K562 (cell line): ENCODE data around the gene FN3KRP. TPM values are rescaled to one million over a fixed set of nuclear protein-coding genes. Genes with fewer than 3 reads are reported as not detected.

Experiments used
- ATAC-seq: fragments of 200-7000 bp; cut with Tn5 transposase; 3 replicates; pipeline ENCODE4 v1.9.1; 2020; ENCODE audit warnings: moderate library complexity
- BruUV-seq: library from RNA; stranded (reverse); fragments of 400-500 nt; replicated peaks from 2 replicates; lab custom pipeline; 2021; lab: Mats Ljungman, UMichigan
- CTCF ChIA-PET: fragments of 300-600 bp; formaldehyde crosslinking; extraction: SDS; loops from one replicate; lab custom pipeline; 2021; ENCODE audit warnings: low intra/inter-chr PET ratio; lab: Yijun Ruan, JAX
- POLR2A ChIA-PET: fragments of 300-600, 350-650 bp; sonication (Branson Sonifier 250); formaldehyde crosslinking; extraction: SDS; loops from one replicate; lab custom pipeline; 2021; ENCODE audit warnings: antibody characterized with exemption, inconsistent platforms; lab: Yijun Ruan, JAX
- DNase-seq, 4 experiments: peaks; one replicate each; pipeline versions ENCODE4 v3.0.0 to v3.0.0-alpha.2; 2011 to 2018; ENCODE audit warnings: low spot score in 3 of 4, mixed read lengths in 3 of 4; ENCODE audit errors: extremely low read depth in 1 of 4
- FAIRE-seq: peaks from 2 replicates; lab custom pipeline; 2011; peaks lifted over from hg19 to GRCh38; lab: Jason Lieb, UNC
- H2AFZ ChIP-seq: 2 replicates; pipeline ENCODE4 v1.6.0; 2011; ENCODE audit warnings: low read depth, low read length, control low read depth, inconsistent platforms
- H3K27ac ChIP-seq: fragments of 200-600 bp; 3 replicates; pipeline ENCODE4 v1.8.0; 2011; ENCODE audit warnings: low read depth, mild to moderate bottlenecking, control low read depth, inconsistent platforms, low read length, moderate library complexity, mixed read lengths; ENCODE audit errors: extremely low read depth
- H3K27me3 ChIP-seq, 2 experiments: fragments of 300-600 bp in 1 of 2; 2 replicates in 1 of 2; 3 replicates in 1 of 2; pipeline versions ENCODE4 v1.6.0 to v1.8.0; 2011; ENCODE audit warnings: inconsistent platforms in 2 of 2, low read length in 2 of 2, mild to moderate bottlenecking in 1 of 2, mixed read lengths in 1 of 2, moderate library complexity in 1 of 2; ENCODE audit not compliant: control insufficient read depth in 2 of 2, insufficient read depth in 2 of 2
- H3K36me3 ChIP-seq: fragments of 300-600 bp; 3 replicates; pipeline ENCODE4 v1.8.0; 2011; ENCODE audit warnings: mild to moderate bottlenecking, low read length, inconsistent platforms; ENCODE audit not compliant: control insufficient read depth, insufficient read depth
- H3K4me1 ChIP-seq, 2 experiments: fragments of 200-600 bp in 1 of 2; replicated peaks in 1 of 2; 2 replicates in 1 of 2; 3 replicates in 1 of 2; pipeline versions ENCODE4 v1.5.1 to v1.8.0; 2011; ENCODE audit warnings: inconsistent platforms in 2 of 2, low read length in 2 of 2, mild to moderate bottlenecking in 1 of 2, mixed read lengths in 1 of 2, moderate library complexity in 1 of 2; ENCODE audit not compliant: control insufficient read depth in 2 of 2, insufficient read depth in 2 of 2
- H3K4me2 ChIP-seq: 2 replicates; pipeline ENCODE4 v1.6.1; 2011; ENCODE audit warnings: low read length, control low read depth, inconsistent platforms, mixed read lengths; ENCODE audit not compliant: insufficient read depth
- H3K4me3 ChIP-seq: fragments of 200-600 bp; sonication (generic), shearing (Covaris generic); 2 replicates; pipeline ENCODE4 v1.5.1; 2016; ENCODE audit warnings: control low read depth, inconsistent platforms
- H3K79me2 ChIP-seq: fragments of 200-600 bp; 3 replicates; pipeline ENCODE4 v1.8.0; 2011; ENCODE audit warnings: low read length, inconsistent platforms; ENCODE audit not compliant: control insufficient read depth, insufficient read depth
- H3K9ac ChIP-seq, 2 experiments: 2 replicates each; pipeline versions ENCODE4 v1.6.0 to v1.6.1; 2011; ENCODE audit warnings: low read depth in 2 of 2, low read length in 2 of 2, control low read depth in 1 of 2, inconsistent platforms in 1 of 2, mild to moderate bottlenecking in 1 of 2, mixed read lengths in 1 of 2; ENCODE audit not compliant: insufficient read depth in 1 of 2
- H3K9me1 ChIP-seq: one replicate; pipeline ENCODE4 v1.6.0; 2011; ENCODE audit warnings: inconsistent platforms, mild to moderate bottlenecking, low read length, moderate library complexity; ENCODE audit not compliant: control insufficient read depth, insufficient read depth
- H3K9me3 ChIP-seq: replicated peaks from 2 replicates; pipeline ENCODE4 v1.5.1; 2011; ENCODE audit warnings: low read depth, low read length, inconsistent platforms; ENCODE audit not compliant: control insufficient read depth, insufficient read depth
- H4K20me1 ChIP-seq: replicated peaks from 2 replicates; pipeline ENCODE4 v1.6.1; 2011; ENCODE audit warnings: low read length, inconsistent platforms, mixed read lengths; ENCODE audit not compliant: control insufficient read depth, insufficient read depth
- C11orf30 ChIP-seq: fragments of 450-650 bp; IDR thresholded peaks from 2 replicates; pipeline ENCODE4 v1.6.1; 2016; ENCODE audit warnings: low read depth, mild to moderate bottlenecking
- CEBPG ChIP-seq, 3 experiments: fragments of 200-800 bp in 1 of 3; sonication (Bioruptor generic) in 1 of 3; sonication (generic) in 1 of 3; formaldehyde crosslinking in 1 of 3; IDR thresholded peaks in 2 of 3; conservative IDR thresholded peaks in 1 of 3; 2 replicates each; pipeline versions ENCODE4 v1.6.1 to v1.8.0; 2016 to 2022; ENCODE audit warnings: missing compliant biosample characterization in 2 of 3, missing genetic modification characterization in 2 of 3, mild to moderate bottlenecking in 1 of 3, missing genetic modification reagents in 1 of 3
- DPF2 ChIP-seq: fragments of 450-650 bp; IDR thresholded peaks from 2 replicates; pipeline ENCODE4 v1.6.1; 2016
- JUNB ChIP-seq: fragments of 450-650 bp; formaldehyde crosslinking; conservative IDR thresholded peaks from 2 replicates; pipeline ENCODE4 v1.4.0; 2020; ENCODE audit warnings: mild to moderate bottlenecking
- ZBTB34 ChIP-seq: fragments of 250-450 bp; sonication (Bioruptor Pico); IDR thresholded peaks from 2 replicates; pipeline ENCODE4 v1.8.0; 2021; ENCODE audit warnings: mild to moderate bottlenecking, moderate library complexity
- ZNF398 ChIP-seq: fragments of 250-450 bp; sonication (Bioruptor Pico); IDR thresholded peaks from 2 replicates; pipeline ENCODE4 v1.8.0; 2021; ENCODE audit warnings: moderate library complexity, mild to moderate bottlenecking, inconsistent platforms
- ZNF586 ChIP-seq: fragments of 450-650 bp; formaldehyde crosslinking; conservative IDR thresholded peaks from 2 replicates; pipeline ENCODE4 v1.4.0; 2020; ENCODE audit warnings: mild to moderate bottlenecking, moderate library complexity
- WGBS: fragments of 100-300 bp; shearing (Covaris generic); methylation state at CpG from one replicate; pipeline ENCODE4 v1.1.6; 2016; ENCODE audit warnings: low coverage, mixed read lengths; ENCODE audit not compliant: insufficient coverage; ENCODE audit errors: missing lambda C conversion rate; 5-methylcytosine and 5-hydroxymethylcytosine counted together
- in situ Hi-C: fragments of 300-500 bp; cut with MboI; formaldehyde crosslinking; loops from 4 replicates; pipeline ENCODE4 v1.15.0; 2018; ENCODE audit warnings: inconsistent platforms, mixed read lengths
- intact Hi-C: fragments of 100-400 bp; cut with micrococcal nuclease; formaldehyde crosslinking; loops from 2 replicates; pipeline ENCODE4 v1.14.2; 2022
- polyA plus RNA-seq, 8 experiments: library from polyadenylated mRNA; depleted of rRNA in 4 of 8; stranded (reverse) in 5 of 8; unstranded in 3 of 8; fragments of >200 nt; fragmentation: Nextera tagmentation in 2 of 8; fragmentation: Illumina TruSeq in 1 of 8; extraction: Ambion mirVana in 2 of 8; extraction: Trizol in 1 of 8; gene quantifications; 2 replicates each; pipeline versions ENCODE4 v1.2.1 to v1.2.3, GENCODE V29; 2011 to 2014; ENCODE audit warnings: inconsistent platforms in 1 of 8, missing spikeins in 1 of 8
- total RNA-seq, 7 experiments: library from RNA; depleted of rRNA in 6 of 7; stranded (reverse); fragments of >200 nt in 6 of 7; fragmentation: Illumina TruSeq in 2 of 7; extraction: Trizol in 2 of 7; gene quantifications; 2 replicates each; pipeline versions ENCODE4 v1.2.1 to v1.2.3, GENCODE V29; 2011 to 2021; ENCODE audit warnings: low replicate concordance in 1 of 7
- TF ChIP-seq, protein P1 (sequence below): sonication (generic); formaldehyde crosslinking; IDR thresholded peaks from 2 replicates; pipeline ENCODE4 v1.8.1; 2023; ENCODE audit warnings: mild to moderate bottlenecking, missing genetic modification reagents
- TF ChIP-seq, protein P2 (sequence below): sonication (generic); formaldehyde crosslinking; IDR thresholded peaks from 2 replicates; pipeline ENCODE4 v1.8.0; 2022; ENCODE audit warnings: mild to moderate bottlenecking, missing genetic modification reagents
- TF ChIP-seq, protein P3 (sequence below): fragments of 450-650 bp; formaldehyde crosslinking; conservative IDR thresholded peaks from 2 replicates; pipeline ENCODE4 v1.4.0; 2022; ENCODE audit warnings: mild to moderate bottlenecking, missing genetic modification characterization

FN3KRP gene
- total and polyA plus RNA-seq, 9 of the 15 experiments (the other 6 are each of a cell fraction or from before 2014, with no cell fraction given) = 2.0 to 32.1 (median 24.9) TPM

- Histone ChIP-seq H3K27ac (peak within 1 kb of the TSS; percentile 83), H3K9me1 (no peaks in the 10 kb centered on the region), H4K20me1 (no peaks in the 10 kb centered on the region), H2AFZ (peak within 1 kb of the TSS; percentile 95), H3K4me2 (peak within 1 kb of the TSS; percentile 75), H3K79me2 (peaks cover 22% of the 10 kb centered on the region), H3K27me3 (no peaks in the 10 kb centered on the region), H3K9me3 (peaks cover 18% of the 10 kb centered on the region), H3K9ac (peak within 1 kb of the TSS; percentile 72 to 97), H3K4me3 (peak within 1 kb of the TSS; percentile 69), H3K4me1 (peaks cover 13 to 44% of the 10 kb centered on the region in 2 experiments; a peak in 4 of 5 replicates), H3K36me3 (peaks cover 28% of the 10 kb centered on the region; the same call in 2 of the 3 replicates)
- POLR2A ChIA-PET = interaction anchor here (0.7 to 1.3 kb wide), 3 partner anchors 16 to 238 kb away, joined by 3 to 4 read pairs (median 4); no protein-coding TSS in a partner anchor
- in situ Hi-C loops (no loop called here), intact Hi-C loops (no loop called here)
- peak; percentile 80 to 92 (median 88) for DNase-seq
- CTCF ChIA-PET = no interaction called here
- WGBS = 17% methylated on average over 43 of the region's 101 CpGs
- FAIRE-seq = peak; percentile 29
- peak; percentile 83 for ATAC-seq
- BruUV-seq = TSS peak; percentile 82
- TF ChIP-seq DPF2 (no peak), JUNB (CRISPR knock-in tag) (no peak), CEBPG (CRISPR knock-in tag; IDR thresholded peaks at IDR 0.05) (no peak), CEBPG (tag; conservative IDR thresholded peaks at IDR 0.05 in 1 of 2, IDR thresholded peaks at IDR 0.05 in 1 of 2) (no peak), ZNF398 (CRISPR knock-in tag) (no peak), C11orf30 (no peak), ZBTB34 (CRISPR knock-in tag) (no peak), ZNF586 (no peak)
- TF ChIP-seq, protein P1, sequence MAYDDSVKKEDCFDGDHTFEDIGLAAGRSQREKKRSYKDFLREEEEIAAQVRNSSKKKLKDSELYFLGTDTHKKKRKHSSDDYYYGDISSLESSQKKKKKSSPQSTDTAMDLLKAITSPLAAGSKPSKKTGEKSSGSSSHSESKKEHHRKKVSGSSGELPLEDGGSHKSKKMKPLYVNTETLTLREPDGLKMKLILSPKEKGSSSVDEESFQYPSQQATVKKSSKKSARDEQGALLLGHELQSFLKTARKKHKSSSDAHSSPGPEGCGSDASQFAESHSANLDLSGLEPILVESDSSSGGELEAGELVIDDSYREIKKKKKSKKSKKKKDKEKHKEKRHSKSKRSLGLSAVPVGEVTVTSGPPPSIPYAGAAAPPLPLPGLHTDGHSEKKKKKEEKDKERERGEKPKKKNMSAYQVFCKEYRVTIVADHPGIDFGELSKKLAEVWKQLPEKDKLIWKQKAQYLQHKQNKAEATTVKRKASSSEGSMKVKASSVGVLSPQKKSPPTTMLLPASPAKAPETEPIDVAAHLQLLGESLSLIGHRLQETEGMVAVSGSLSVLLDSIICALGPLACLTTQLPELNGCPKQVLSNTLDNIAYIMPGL = peak; percentile 75; the same call in 1 of the 2 replicates
- TF ChIP-seq, protein P2, sequence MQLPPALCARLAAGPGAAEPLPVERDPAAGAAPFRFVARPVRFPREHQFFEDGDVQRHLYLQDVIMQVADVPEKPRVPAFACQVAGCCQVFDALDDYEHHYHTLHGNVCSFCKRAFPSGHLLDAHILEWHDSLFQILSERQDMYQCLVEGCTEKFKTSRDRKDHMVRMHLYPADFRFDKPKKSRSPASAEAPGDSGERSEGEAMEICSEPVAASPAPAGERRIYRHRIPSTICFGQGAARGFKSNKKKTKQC (CRISPR knock-in tag) = peak; percentile 46; the same call in 1 of the 2 replicates
- TF ChIP-seq, protein P3, sequence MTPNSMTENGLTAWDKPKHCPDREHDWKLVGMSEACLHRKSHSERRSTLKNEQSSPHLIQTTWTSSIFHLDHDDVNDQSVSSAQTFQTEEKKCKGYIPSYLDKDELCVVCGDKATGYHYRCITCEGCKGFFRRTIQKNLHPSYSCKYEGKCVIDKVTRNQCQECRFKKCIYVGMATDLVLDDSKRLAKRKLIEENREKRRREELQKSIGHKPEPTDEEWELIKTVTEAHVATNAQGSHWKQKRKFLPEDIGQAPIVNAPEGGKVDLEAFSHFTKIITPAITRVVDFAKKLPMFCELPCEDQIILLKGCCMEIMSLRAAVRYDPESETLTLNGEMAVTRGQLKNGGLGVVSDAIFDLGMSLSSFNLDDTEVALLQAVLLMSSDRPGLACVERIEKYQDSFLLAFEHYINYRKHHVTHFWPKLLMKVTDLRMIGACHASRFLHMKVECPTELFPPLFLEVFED (CRISPR knock-in tag) = no peak
These were observed 18.7 kb downstream of the FN3KRP start, which contains the start of gene FN3K for GRCh38 chr17:82734987-82735866. TSS of gene FN3K (plus strand) at chr17:82735615. CDS start at chr17:82735637, 22 bp downstream.
